NCI-H146 (cell line): ENCODE measurements around the gene SZT2.
"Not testable (repeated sequence)": the region's sequence is repeated elsewhere in the genome, so short reads cannot be mapped to it uniquely, and the experiment has no call there.

Experiments
- DNase-seq: peaks from one replicate; lab custom pipeline; 2025; lab: John Stamatoyannopoulos, UW

Gene SZT2

GRCh38 chr1:43388613-43389012 lies 1.1 kb upstream of the SZT2 start:
- DNase-seq, result no peak

GRCh38 chr1:43392702-43393101 lies 3.0 kb downstream of the SZT2 start:
- no peak for DNase-seq

GRCh38 chr1:43395523-43395922 lies 5.8 kb downstream of the SZT2 start:
- no peak for DNase-seq

DNA sequence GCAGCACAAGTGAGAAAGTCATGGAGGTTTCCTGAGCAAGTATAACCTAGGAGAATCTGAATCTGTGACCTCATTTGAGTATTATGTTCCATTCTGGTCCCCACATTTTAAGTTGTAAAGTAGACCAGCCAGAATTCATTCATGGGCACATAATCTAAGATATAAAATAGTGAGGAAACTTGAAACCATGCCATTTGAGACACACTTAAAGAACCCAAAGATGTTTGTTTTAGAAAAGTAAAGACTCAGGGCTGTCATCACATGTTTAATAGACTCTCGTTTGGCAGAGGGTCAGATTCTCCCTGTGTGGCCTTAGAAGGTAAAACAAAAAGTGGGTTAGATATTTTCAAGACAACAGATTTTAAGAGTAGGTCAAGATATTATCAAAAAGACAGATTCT lies 6.4 kb downstream of the SZT2 start:
- no peak for DNase-seq

DNA sequence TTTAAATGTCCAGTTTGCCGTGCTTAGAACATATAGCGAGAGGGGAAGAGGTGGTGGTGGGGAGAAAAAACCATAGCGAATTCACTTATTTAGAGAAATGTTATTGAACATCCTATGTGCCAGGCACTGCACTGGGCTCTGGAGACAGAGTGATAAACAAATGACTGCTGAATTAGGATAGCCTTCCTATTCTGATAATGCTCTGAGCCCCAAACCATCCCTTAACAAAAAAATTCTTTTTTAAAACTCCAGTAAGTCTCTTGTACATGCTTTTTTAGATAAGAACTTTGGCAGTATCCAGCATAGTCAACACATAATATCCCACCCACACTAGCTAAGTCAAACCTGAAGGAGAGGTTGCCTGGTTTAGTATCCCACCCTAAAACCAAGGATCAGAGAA lies 8.5 kb downstream of the SZT2 start:
- no peak for DNase-seq

DNA sequence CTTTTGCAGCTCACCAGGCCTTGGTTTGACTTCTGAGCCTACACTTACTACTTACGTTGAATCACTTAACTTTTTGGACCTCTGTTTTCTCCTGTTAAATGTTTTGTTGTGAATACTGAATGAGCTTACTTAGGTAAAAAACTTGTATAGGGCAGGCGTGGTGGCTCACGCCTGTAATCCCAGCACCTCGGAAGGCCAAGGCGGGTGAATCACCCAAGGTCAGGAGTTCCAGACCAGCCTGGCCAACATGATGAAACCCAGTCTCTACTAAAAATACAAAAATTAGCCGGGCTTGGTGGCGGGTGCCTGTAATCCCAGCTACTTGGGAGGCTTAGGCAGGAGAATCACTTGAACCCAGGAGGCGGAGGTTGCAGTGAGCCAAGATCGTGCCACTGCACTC lies 10.7 kb downstream of the SZT2 start:
- DNase-seq, result not testable (repeated sequence)

GRCh38 chr1:43402089-43402865 lies 12.6 kb downstream of the SZT2 start:
- no peak for DNase-seq

DNA sequence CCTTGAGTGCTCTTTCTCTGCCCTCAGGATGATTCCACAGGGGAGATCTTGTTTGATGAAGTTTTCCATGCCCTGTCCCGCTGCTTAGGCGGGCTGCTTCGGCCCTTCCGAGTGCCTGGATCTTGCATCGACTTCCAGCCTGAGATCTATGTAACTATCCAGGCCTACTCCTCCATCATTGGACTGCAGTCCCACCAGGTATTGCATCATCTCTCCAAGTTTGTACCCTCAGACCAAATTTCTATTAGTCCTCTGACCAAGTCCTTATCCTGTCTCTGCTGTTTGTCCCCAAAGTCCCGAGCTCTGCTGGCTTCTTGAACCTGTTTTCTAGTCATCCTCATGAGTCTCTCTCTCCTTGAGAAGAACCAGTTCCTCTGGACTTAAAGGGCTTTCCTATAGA lies 14.7 kb downstream of the SZT2 start:
- DNase-seq, result no peak

GRCh38 chr1:43405219-43405875 lies 15.6 kb downstream of the SZT2 start:
- no peak for DNase-seq

DNA sequence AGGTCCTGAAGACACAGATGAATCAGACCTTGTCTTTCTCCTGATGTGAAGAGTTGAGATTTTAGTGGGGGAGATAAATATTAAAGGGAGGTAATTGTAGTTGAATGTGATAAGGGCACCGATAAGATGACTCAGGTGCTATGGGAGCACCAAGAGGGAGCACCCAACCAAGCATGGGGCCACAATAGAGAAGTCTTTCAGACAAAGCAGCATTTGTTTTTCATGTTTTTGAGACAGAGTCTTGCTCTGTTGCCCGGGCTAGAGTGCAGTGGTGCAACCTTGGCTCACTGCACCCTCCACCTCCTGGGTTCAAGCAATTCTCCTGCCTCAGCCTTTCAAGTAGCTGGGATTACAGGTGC lies 16.2 kb downstream of the SZT2 start:
- no peak for DNase-seq

DNA sequence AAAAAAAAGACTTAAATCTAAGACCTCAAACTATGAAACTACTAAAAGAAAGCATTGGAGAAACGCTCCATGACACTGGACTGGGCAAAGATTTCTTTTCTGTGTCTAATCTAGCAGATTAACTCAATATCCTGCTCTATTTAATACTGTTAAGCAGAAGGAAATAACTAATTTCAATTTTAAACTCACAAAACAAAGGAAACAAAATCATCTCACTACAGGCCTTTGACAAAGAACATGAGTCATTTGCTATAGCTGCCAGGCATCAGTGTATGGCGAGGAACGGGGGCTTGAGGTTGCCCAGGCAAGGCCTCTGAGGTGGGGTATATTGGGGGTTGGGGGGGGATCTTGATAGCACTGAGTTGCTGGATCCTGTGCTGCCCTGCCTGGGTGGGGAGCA lies 20.9 kb downstream of the SZT2 start:
- DNase-seq, result no peak

- DNase-seq, result not testable (repeated sequence)
Measured at GRCh38 chr1:43413426-43413825, 23.7 kb downstream of the SZT2 start.

DNA sequence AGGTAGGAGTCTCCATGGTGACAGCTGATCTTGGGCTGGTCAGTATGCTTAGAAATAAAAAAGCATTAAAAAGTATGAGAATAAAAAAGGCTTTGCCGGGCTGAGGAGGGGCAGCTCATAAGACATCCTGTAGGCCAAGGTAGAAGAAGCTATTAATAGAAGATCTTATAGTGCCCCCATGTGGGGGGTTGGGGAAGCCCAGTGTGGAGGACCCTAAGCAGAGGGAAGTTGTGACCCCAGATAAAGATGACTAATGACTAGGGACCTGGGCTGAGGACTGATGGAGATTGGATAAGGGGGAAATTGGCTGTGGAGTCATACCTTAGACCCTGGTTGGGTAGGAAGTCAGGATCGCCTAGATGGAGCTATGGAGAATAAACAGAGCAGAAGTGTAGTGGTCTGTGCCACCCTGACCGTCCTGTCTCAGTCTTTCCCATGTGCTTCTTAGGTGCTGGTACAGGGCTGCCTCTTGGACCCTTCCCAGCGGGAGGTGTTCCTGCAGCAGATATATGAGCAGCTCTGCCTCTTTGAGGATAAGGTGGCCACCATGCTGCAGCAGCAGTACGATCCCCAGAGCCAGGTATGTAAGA lies 25.0 kb downstream of the SZT2 start:
- DNase-seq, result peak; percentile 45

DNA sequence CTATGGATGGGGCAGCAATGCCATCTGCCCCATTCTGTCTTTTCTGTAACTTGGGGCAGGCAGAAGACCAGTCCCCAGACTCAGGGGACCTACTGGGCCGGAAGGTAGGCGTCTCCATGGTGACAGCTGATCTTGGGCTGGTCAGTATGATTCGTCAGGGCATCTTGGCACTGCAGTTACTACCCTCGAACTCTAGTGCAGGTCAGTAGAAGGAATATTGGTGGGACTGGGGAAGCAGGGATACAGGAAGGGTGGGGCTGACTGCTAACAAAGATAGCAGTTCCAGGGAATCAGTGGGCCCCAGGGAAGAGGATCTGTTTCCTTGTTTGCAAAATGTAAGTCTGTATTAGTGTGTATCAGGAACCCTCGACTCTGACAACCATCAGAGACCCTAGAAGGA lies 26.2 kb downstream of the SZT2 start:
- DNase-seq, result no peak

DNA sequence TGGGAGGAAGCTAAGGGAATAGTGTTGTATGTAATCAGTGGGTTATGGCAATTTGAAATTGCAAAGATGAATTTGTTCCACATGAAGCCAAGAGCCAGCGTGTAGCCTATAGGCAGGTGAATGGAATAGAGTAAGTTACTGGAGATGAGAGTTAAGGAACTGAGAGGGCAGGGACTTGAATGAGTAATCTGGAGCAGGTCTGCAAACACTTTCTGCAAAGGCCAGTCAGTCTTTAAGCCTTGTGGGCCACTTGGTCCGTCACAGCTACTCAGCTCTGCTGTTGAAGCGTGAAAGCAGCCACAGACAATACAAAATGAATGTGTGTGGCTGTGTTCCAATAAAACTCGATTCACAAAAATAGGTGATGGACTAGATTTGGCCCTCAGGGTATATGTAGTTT lies 29.2 kb downstream of the SZT2 start:
- DNase-seq, result no peak

- no peak for DNase-seq
Measured at GRCh38 chr1:43419627-43420425, 30.1 kb downstream of the SZT2 start.

GRCh38 chr1:43420874-43421273 lies 31.2 kb downstream of the SZT2 start:
- no peak for DNase-seq

- no peak for DNase-seq
Measured at GRCh38 chr1:43421396-43421795, 31.7 kb downstream of the SZT2 start.

DNA sequence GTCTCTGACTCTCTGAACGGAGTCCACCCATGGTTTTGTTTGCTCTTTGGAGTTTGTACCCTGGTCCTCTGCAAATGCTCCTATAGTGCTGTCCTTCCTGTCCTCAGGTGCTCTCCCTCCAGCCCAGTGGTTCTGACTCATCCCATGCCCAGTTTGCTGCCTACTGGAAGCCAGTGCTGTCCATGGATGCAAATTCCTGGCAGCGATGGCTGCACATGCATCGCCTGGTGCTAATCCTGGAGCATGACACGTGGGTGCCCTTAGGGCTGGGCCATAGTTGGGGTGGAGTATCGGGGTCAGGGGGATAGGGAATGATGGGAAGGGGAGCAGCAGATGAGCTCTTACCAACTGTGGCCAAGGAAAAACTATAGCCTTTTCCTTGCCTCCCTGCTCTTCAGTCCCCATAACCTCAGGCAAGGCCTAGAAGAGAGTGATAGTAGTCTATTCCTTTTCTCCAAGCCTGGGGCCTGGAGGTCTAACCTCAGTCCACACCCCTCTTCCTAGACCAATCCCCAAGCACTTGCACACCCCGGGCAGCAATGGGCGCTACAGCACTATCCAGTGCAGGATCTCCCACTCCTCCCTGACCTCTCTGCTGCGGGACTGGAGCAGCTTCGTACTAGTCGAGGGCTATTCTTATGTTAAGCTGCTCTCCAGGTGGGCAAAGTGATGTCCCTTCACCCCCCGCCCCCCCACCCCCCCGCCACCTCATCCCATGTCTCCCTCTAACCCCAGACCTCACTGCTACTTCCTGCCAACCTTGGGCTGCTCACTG lies 32.5 kb downstream of the SZT2 start:
- no peak for DNase-seq

DNA sequence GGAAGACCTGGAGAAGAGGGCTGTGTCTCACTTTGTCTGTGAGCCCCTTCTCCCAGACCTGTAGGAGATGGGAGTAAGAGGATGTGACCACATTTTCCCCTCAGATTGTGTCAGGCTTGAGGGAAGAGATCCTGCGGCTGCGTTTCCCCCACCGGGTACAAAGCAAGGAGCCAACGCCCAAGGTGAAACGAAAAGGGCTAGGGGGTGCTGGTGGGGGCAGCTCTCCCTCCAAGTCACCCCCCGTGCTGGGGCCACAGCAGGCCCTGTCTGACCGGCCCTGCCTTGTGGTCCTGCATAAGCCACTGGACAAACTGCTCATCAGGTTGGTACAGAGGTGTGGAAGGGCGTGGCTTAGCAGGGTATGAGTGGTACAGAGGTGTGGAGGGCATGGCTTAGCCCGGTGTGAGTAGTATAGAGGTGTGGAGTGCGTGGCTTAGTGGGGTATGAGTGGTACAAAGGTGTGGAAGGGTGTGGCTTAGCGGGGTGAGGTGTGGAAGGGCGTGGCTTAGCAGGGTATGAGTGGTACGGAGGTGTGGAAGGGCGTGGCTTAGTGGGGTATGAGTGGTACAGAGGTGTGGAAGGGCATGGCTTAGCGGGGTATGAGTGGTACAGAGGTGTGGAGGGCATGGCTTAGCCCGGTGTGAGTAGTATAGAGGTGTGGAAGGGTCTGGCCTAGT lies 33.4 kb downstream of the SZT2 start:
- no peak for DNase-seq
